GM19468 (cell line): ENCODE measurements around the gene DLG5.

ENCODE experiments used
- ATAC-seq: cut with Tn5 transposase; IDR thresholded peaks from one replicate; pipeline ENCODE4 v1.9.1; 2021; ENCODE audit warnings: mild to moderate bottlenecking, moderate library complexity, moderate number of reproducible peaks; ENCODE audit not compliant: unreplicated experiment; ENCODE audit errors: extremely low read depth

The DLG5 gene

DNA sequence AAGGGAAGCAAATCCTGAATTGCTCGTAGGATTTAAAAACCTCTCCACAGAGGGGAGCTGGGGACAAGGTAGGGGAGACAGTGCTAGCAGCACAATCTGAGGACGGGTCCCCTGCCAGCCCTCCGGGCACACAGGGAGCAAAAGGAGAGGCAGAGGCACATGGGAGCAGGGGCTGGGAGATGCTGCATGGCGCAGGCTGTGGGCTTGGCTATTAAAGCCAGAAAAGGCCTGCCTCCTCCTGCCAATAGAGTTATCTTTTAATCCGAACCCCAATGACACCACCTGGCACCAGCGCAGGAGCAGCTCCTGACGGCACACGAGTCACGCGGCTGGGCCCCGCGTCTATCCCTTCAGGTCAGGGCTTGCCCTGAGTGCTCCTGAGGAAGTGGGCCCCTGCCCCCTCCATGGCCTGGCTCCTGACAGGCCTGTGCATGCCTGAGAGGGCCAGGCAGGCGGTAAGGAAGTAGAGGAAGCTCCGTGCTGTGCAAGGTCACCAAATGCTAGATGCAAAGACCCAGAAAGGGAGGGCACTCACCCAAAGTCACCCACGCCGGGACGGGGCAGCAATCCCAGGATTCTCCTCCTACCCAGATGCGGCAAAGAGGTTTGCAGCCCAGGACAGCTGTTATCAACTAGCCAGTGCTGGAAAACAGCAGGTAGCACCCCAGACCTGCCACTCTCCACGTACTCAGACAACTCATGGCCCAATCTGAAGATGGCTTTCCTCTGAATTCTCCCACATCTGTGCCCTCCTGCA is 28.1 kb downstream of the DLG5 start:
- ATAC-seq = no peak

DNA sequence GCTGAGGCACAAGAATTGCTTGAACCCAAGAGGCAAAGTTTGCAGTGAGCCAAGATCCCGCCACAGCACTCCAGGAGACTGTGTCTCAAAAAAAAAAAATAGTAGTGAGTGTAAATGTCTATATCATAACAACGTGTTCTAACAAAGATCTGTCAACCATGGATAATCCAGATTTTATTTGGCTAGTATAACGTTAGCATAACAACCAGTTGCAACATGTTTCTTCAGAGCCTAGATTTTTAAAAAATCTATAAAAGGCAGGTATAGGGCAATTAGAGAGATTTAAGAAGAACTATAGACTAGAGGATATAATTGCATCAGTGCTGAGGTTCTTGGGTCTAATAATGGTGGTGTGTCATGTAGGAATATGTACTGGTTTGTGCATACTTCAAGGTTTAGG is 30.5 kb downstream of the DLG5 start:
- no peak for ATAC-seq

DNA sequence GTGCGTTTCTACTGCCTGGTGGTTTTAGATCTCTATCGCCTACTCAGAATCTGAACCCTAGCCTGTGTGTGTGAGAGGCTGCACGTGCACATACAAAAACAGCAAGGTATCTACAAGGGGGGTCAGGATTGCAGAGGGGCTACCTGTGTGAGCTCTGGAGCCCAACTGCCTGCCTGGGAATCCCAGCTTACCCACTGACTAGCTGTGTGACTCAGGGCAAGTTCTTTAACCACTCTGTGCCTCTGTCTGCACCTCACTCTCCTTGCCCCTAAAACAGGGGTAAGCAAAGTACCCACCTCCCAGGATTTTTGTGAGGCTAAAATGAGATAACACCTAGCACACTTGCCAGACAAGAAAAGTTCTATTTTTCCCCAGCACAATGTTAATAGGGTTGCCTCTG is 32.5 kb downstream of the DLG5 start:
- no peak for ATAC-seq

DNA sequence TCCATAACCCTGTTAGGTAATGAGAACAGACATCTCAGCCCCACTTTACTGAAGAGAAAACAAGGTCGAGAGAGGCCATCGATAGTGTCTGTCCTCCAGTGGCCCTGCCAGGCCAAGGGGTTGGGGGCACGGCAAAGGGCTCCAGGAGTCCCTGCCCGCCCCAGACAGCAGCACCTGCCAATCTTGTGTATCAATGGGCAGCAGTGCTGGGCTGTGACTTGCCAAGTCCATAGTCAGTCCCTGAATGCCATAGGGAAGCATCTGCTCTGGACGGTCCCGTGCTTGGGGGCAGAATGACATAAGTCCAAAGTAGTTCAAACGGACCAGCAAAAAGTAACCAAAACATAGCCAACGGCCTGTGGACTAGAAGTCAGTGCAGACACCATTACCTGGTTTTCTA is 33.2 kb downstream of the DLG5 start:
- no peak for ATAC-seq

DNA sequence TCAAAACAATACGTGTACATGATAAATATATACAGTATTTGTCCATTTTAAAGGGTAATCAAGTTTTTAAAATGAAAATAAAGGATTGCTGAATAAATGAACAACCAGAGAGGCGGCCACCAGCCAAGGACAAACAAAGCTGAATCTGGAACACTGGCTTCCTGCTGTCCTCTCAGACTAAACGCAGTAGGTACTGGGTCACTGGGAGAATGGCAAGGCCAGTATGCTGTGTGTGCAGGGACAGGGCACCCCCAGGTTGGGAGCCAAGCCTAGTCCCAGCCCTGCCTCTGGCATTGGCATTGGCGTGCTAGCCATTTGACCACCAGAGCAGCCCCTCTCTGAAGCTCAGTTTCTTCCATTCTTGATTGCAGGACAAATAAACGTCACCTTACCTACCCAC is 33.8 kb downstream of the DLG5 start:
- no peak for ATAC-seq

DNA sequence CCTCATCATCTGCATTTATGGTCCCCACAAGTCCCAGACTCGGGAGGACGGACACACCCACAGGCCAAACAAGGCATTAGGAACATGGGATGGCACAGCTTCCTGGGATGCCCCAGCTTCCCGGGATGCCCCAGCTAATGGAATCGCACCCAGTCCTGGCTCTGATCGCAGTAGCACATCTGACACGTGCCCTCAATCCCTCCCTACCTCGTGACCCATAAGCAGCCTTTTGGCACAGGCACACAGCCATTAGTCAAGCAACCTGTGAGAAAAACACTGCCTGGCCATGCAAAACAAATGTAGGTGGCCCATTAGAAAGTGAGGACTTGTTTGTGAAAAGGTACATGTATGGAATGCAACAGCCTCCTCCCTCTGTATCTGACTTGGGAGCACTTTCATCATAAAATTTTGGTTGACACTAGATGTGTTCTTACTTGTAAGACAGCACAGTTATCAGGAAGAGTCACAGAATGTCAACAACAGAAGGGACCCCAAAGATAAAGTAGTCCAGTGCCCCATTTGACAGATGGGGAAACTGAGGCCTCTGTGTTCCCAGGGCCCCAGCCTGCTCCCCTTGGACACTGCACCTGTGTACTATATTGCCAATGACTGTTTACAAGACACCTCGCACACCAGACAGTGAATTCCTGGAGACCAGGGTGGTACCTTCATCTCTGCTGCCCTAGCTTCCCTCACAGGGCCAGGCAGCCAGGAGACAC is 34.4 kb downstream of the DLG5 start:
- ATAC-seq = no peak

DNA sequence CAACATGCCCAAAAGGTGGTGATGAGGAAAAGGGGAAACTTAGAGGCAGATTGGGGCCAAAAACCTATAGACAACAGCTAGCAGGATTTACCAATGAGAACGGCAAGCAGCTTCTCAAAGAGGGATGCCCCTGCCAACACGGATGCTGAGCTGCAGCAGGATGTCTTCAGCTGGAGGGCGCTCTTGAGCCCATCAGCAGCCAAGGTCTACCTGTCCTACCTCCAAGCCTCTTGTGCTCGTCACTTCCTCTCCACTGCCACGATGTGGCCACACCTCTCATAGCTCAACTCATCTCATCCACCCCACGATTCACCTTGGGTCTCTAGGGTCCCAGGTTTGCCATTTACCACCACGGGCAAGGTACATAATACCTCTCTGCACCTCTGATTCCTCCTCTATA is 36.5 kb downstream of the DLG5 start:
- no peak for ATAC-seq

DNA sequence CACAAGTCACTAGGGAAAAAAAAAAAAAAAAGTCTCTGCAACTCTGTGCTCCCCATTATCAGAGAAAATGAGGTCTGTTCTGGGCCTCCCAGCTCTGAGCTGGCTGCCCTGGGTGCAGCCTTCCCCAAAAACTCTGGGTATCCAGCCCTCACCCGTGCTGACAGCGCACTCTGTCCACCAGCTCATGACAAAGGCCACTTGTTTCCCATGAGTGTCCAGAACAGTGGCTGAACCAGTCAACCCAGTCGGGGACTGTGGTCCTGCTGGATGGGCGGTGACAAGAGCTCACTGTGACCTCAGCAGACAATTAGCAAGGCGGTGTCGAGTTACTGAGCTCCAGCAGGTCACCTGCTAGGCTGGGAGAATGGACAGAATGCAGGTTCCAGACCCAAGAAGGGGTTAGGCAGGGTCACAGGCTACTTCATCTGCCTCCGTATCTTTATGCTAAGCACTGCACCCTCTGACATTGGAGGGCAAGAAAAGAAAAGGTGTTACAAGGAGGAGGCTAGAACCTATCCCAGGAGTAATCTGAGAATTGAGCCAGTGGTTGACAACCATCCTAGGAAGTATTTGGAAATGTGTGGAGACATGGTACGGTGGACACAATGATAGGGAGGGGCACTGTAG is 37.2 kb downstream of the DLG5 start:
- no peak for ATAC-seq

DNA sequence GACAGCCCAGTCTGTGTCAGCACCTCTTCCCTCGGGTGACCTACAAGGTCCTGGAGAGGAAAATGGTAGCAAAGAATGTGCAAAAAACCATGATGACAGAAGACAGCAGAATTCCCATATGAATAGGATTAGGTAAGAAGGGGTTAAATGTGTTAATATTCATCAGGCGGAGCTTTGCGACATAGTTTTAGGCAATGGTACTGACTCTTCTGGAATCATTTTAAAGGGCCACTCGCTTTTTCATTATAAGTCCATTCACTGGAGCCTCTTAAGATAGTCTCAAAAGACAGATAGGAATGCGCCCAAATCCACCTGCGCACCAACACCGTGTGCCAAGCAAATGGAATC is 38.2 kb downstream of the DLG5 start:
- no peak for ATAC-seq

DNA sequence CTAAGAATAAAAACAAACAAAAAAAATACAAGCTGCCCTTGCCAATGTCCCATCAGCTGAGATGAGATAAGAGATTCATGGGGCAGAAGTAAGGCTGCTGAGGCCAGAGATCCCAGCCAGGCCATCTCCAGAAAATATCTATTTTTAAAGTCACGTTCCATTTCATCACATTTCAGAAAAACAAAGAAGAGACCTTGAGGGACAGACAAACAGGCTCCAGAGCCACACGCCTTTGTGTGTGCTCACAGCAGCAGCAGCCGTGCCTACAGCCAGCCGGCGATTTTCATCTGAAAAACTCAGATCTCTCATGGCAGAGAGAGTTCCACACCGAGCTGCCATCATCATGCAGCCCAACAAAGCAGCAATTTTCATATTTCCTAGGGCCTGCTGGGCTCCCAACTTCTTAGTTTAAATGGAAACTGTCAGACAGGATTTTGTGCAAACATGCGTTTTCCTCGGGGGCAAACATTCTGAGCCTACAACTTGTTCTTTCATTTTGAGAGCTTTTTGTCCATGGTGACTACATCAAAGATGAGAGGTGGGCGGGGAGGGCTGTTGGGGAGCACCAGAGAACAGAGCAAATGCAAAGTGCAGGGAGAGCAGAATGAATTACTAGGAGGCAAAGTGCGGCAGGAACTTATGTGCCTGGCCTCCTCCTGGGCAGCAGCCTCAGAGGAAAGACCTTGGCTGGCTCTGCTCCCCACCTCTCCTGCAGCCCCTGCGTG is 38.8 kb downstream of the DLG5 start:
- ATAC-seq = no peak

DNA sequence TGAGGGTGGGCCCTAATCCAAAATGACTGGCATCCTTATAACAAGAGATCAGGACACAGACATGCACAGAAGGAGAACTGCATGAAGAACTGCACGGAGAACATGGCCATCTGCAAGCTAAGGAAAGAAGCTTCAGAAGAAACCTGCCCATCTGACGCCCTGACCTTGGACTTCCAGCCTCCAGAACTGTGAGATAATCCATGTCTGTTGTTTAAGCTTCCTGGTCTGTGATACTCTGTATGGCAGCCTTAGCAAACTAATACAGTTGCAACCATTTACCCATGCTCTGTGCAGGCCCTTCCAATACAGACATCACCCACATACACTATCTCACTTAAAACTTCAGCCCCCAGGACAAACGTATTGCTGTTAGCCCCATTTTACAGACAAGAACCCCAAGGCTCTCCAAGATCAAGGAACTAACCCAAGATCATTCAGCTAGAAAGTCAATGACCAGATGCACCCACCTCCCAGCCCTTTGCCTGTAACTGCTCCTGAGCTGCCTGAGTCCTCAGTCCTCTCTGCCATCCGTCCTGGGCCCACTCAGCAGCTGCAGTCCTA is 39.7 kb downstream of the DLG5 start:
- no peak for ATAC-seq

DNA sequence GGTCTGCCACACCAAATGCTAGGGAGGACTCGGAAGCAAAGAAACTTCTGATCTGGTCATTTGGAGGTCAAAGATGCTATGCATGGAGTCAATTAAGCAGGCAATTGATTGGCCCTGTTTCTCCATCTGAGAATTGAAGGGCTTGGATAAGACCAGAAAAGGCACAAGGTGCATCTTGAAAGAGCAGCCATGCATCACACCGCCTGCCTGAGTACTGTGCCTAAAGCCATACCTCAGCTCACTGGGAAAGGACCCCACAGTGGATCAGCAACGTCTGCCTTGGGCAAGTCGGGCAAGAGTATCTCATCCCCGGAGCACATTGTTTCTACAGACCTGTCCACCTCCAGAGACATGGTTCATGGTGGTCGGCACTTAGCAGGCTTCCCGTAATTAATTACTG is 42.4 kb downstream of the DLG5 start:
- ATAC-seq = no peak

DNA sequence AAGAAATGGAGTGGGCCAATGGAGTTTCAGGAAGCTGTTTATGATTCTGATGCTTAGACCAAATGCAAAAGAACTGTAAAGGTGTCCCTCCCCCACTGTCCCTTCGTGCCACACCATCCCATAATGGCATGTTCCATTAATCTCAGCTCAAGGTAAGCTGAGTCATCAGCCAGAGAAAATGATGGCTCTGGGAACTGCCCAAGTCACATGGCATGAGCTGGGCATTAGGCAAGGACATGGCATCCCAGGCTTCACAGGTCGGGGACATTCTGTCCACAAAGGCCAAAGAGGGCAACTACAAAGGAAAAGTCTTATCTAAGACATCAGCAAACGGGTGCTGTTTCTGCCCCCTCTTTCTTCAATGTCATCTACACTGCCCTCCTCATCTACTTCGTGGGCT is 44.9 kb downstream of the DLG5 start:
- ATAC-seq = no peak

DNA sequence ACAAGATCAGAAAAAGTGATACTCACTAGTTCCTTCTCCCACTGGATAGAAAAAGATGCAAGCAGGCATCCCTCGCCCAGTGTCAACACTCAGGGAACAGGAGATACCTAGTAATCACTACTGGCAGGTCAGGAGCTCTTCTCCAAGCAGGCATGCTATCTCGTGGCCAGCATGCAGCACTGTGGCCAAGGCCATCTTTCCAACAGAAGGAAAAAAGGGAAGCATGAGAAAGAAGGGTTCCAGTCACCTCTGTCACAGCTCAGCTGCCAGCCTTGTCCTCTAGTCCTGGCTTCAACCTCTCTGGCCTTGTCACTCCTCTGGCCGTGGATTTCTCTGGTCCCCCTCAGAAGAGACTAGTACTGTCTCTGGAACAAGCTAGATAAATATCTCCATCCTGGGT is 45.3 kb downstream of the DLG5 start:
- no peak for ATAC-seq

DNA sequence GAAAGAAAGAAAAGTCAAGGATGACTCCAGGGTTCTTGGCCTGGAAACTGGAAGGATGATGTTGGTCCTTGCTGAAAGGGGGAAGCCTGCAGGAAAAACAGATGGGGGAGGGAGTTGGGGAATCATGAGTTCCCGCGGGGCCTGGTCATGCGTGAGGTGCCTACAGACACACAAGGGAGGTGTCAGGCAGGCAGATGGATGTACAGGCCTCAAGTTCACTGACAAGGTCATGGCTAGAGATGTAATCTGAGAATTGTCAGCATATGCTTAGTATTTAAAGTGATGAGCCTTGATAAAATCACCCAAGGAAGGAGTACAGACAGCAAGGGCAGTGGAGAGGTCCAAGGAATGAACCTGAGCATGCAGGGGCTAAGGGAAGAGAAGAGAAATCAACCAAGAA is 46.8 kb downstream of the DLG5 start:
- no peak for ATAC-seq

DNA sequence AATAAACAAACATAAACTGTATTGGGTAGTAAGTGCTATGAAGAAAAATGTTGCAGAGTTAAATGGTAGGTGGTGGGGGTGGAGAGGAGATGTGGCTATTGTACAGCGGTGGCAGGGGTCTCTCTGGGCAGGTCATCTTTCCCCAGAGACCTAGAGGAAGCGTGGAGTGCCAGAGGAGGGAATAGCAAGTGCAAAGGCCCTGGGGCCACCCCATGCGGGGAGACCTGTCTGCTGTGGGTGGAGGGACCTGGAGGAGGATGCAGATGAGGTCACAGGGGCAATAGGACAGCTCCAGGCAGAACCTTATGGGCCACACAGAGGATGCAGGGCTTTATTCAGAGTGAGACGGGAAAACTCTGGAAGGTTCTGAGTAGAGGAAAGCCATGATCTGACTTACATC is 47.5 kb downstream of the DLG5 start:
- ATAC-seq = no peak

DNA sequence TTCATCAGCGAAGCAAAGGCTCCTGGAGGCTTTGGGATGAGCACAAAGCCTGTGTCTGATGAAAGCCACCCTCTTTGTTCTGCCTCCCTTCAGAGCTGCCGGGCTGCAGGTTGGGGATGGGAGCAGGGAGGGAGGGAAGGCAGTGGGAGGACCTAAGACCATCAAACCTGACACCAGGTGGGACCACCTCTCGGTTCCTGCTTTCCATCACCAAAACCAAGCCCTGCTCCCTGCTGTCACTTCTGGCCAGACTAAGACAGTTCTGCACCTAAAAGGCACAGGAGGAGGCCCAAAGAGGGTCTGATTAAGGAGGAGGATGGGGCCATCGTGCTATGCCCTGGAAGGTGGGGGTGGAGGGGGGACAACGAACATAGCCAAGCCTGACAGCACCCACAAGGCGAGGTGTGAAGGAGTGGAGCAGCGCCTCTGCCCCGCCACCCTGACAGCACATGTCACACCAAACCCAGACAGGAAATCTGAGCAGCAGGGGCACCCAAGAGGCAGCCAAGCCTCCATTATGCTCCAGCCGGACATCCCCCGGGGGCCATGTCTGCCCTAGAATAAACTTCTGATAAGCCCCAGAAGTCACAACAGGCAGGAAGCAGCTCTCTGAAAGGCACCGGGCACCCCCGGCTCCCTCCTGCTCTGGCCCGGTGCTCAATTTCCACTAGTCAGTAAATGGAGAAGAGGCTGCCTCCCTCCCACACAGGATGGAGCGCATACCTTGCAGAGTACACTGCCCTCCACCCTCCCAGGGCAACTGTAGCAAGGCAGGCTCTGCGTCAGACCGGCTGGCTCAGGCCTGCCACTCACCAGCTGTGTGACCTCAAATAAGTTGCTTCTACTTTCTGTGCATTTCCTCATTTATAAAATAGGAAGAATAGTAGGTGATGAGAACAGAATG is 48.9 kb downstream of the DLG5 start:
- ATAC-seq = peak; percentile 67

DNA sequence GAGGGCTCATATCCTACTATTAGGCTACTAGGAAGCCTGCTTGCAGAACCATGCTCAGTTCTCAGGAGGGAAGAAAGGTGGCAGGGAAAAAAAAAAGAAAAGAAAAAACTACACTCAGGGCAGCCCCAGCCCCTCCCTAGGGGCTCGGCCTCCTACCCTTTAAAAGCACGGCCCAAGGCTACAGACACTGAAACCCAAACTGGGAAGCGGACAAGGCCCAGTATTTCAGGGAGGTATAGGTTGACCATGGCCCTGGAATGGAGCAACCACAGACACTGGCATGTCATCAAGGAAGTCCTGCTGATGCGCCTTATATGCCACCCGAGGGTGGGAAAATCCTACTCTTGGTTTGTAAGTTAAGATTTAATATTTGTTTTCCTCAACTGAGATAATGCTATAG is 50.8 kb downstream of the DLG5 start:
- ATAC-seq = no peak

DNA sequence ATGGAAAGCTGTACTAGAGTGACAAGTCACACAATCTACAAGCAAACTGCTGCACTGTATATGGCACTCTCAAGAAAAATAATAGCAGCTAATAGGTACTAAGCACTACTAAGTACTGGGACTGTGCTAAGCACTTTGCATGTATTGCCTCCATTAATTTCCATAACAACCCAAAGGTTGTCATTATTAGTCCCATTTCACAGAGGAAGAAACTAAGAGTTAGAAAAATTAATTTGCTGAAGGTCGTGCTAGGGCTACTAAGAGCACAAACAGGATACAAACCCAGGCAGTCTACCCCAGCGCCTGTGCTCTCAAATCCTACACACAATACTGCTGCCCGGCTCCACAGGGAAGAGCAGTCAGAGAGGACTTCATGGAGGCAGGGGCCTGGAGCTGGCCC is 51.7 kb downstream of the DLG5 start:
- no peak for ATAC-seq
